Activated naive CD4-positive, alpha-beta T cell treated with anti-CD3 and anti-CD28 coated beads, Interleukin-2, amount 50 U/mL, for 72 hours (primary cell): ENCODE results near the gene TMEM191C. TPM values are rescaled to one million over a fixed set of nuclear protein-coding genes. Genes with fewer than 3 reads are reported as not detected.
A peak's percentile ranks its signal among the peaks of the same experiment; 100 is the strongest.
"Not testable (repeated sequence)": the region's sequence is repeated elsewhere in the genome, so short reads cannot be mapped to it uniquely, and the experiment has no call there.

Experiments
- ATAC-seq, 2 donors: fragments of 150-1000 bp; cut with Tn5 transposase; 2 replicates each; pipeline ENCODE4 v1.10.0; 2021; ENCODE audit warnings: mild to moderate bottlenecking in 2 of 2, moderate library complexity in 2 of 2
- DNase-seq, 2 donors: peaks; one replicate each; pipeline ENCODE4 v3.0.0; 2021 to 2022; ENCODE audit warnings: low spot score in 2 of 2
- H3K27ac Mint-ChIP-seq, 2 donors: one replicate each; pipeline ENCODE4 v1.8.0; 2022; ENCODE audit warnings: mild to moderate bottlenecking in 2 of 2, mixed read lengths in 2 of 2
- H3K36me3 Mint-ChIP-seq, 2 donors: one replicate each; pipeline ENCODE4 v1.8.0; 2022; ENCODE audit warnings: mixed read lengths in 2 of 2
- H3K9me3 Mint-ChIP-seq, 2 donors: one replicate each; pipeline ENCODE4 v1.8.0; 2022; ENCODE audit warnings: mixed read lengths in 2 of 2
- total RNA-seq, 2 donors: library from RNA; stranded (reverse); gene quantifications; one replicate each; pipeline ENCODE4 v1.2.3, GENCODE V29; 2022

The TMEM191C gene
- 1 to 10 TPM in 1 of 2 donors, under 1 TPM in 1; 0.93 to 3.2 TPM for total RNA-seq

GRCh38 chr22:21467337-21468193 lies at the start of gene TMEM191C:
TMEM191C (plus strand) TSS chr22:21467387; CDS start chr22:21467460, 73 bp downstream.
- ATAC-seq: peak in 1 of 2 donors; percentile 25
- not testable (repeated sequence) for H3K9me3 Mint-ChIP-seq, H3K36me3 Mint-ChIP-seq, DNase-seq
- peak within 1 kb of the TSS in 1 of 2 donors; percentile 68 for H3K27ac Mint-ChIP-seq

GRCh38 chr22:21417853-21418252 lies 49.3 kb upstream of the TMEM191C start:
- peak; percentile 13 to 33 for ATAC-seq
- not testable (repeated sequence) for H3K36me3 Mint-ChIP-seq, H3K9me3 Mint-ChIP-seq, H3K27ac Mint-ChIP-seq
- DNase-seq: peak in 1 of 2 donors; percentile 32

GRCh38 chr22:21418974-21419638 lies 48.1 kb upstream of the TMEM191C start:
- not testable (repeated sequence) for H3K9me3 Mint-ChIP-seq, H3K36me3 Mint-ChIP-seq, ATAC-seq, H3K27ac Mint-ChIP-seq, DNase-seq

- peak; percentile 61 to 65 for ATAC-seq
- not testable (repeated sequence) for H3K36me3 Mint-ChIP-seq, DNase-seq
Observed at GRCh38 chr22:21420180-21420763, 46.9 kb upstream of the TMEM191C start.

GRCh38 chr22:21424084-21424709 lies 43.0 kb upstream of the TMEM191C start:
- H3K27ac Mint-ChIP-seq, DNase-seq, H3K36me3 Mint-ChIP-seq, H3K9me3 Mint-ChIP-seq, ATAC-seq: not testable (repeated sequence)

More at GRCh38 chr22:21420180-21420763, 46.9 kb upstream of the TMEM191C start:
- not testable (repeated sequence) for H3K9me3 Mint-ChIP-seq, H3K27ac Mint-ChIP-seq

- not testable (repeated sequence) for DNase-seq, H3K27ac Mint-ChIP-seq, H3K36me3 Mint-ChIP-seq, H3K9me3 Mint-ChIP-seq
- peak; percentile 95 to 96 for ATAC-seq
Observed at GRCh38 chr22:21434378-21435233, 32.6 kb upstream of the TMEM191C start.

- not testable (repeated sequence) for ATAC-seq, H3K27ac Mint-ChIP-seq, H3K9me3 Mint-ChIP-seq, H3K36me3 Mint-ChIP-seq
- peak in 1 of 2 donors; percentile 39 for DNase-seq
Observed at GRCh38 chr22:21435998-21436810, 31.0 kb upstream of the TMEM191C start.

- H3K27ac Mint-ChIP-seq, ATAC-seq, H3K9me3 Mint-ChIP-seq, DNase-seq, H3K36me3 Mint-ChIP-seq: not testable (repeated sequence)
Observed at GRCh38 chr22:21438013-21438412, 29.2 kb upstream of the TMEM191C start.

- not testable (repeated sequence) for H3K27ac Mint-ChIP-seq, H3K9me3 Mint-ChIP-seq, ATAC-seq, H3K36me3 Mint-ChIP-seq, DNase-seq
Observed at GRCh38 chr22:21440018-21440636, 27.1 kb upstream of the TMEM191C start.

GRCh38 chr22:21440676-21441075 lies 26.5 kb upstream of the TMEM191C start:
- H3K27ac Mint-ChIP-seq, DNase-seq, ATAC-seq, H3K9me3 Mint-ChIP-seq, H3K36me3 Mint-ChIP-seq: not testable (repeated sequence)

- ATAC-seq, H3K36me3 Mint-ChIP-seq, H3K9me3 Mint-ChIP-seq, H3K27ac Mint-ChIP-seq: not testable (repeated sequence)
- DNase-seq: peak in 1 of 2 donors; percentile 47
Observed at GRCh38 chr22:21441170-21441569, 26.0 kb upstream of the TMEM191C start.

GRCh38 chr22:21442123-21442522 lies 25.1 kb upstream of the TMEM191C start:
- H3K36me3 Mint-ChIP-seq, H3K9me3 Mint-ChIP-seq, DNase-seq, ATAC-seq, H3K27ac Mint-ChIP-seq: not testable (repeated sequence)

GRCh38 chr22:21442646-21443045 lies 24.5 kb upstream of the TMEM191C start:
- not testable (repeated sequence) for H3K36me3 Mint-ChIP-seq, ATAC-seq, DNase-seq

GRCh38 chr22:21443057-21443734 lies 24.0 kb upstream of the TMEM191C start:
- DNase-seq (peak in 1 of 2 donors; percentile 50), ATAC-seq (no peak)
- Mint-ChIP-seq H3K9me3 (no peaks in the 10 kb centered on the region), H3K27ac (peak overlapping the region in 1 of 2 donors; percentile 60), H3K36me3 (no peaks in the 10 kb centered on the region)

More at GRCh38 chr22:21442646-21443045, 24.5 kb upstream of the TMEM191C start:
- not testable (repeated sequence) for H3K27ac Mint-ChIP-seq, H3K9me3 Mint-ChIP-seq
